ENCODE measurements around the gene ACOXL.

DNA sequence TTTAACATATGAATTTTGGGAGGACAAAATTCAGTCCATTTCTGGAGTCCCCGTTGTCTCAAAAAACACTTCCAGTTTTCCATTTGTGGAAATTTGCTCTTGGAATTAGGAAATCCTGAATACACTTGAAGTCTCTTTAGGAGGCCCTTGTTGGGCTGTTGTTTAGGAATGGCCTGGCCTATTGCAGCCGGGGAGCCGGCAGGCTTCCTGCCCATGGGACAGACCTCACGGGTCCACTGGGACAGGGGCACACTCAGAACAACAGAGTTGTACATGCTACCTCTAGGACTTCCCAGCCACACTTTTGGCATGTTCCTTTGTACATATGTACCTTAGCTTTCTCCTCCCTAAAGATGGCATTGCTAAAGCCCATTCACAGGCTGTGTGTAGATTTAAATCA is 57.3 kb downstream of the ACOXL start:
- TF ChIP-seq, protein P1, sequence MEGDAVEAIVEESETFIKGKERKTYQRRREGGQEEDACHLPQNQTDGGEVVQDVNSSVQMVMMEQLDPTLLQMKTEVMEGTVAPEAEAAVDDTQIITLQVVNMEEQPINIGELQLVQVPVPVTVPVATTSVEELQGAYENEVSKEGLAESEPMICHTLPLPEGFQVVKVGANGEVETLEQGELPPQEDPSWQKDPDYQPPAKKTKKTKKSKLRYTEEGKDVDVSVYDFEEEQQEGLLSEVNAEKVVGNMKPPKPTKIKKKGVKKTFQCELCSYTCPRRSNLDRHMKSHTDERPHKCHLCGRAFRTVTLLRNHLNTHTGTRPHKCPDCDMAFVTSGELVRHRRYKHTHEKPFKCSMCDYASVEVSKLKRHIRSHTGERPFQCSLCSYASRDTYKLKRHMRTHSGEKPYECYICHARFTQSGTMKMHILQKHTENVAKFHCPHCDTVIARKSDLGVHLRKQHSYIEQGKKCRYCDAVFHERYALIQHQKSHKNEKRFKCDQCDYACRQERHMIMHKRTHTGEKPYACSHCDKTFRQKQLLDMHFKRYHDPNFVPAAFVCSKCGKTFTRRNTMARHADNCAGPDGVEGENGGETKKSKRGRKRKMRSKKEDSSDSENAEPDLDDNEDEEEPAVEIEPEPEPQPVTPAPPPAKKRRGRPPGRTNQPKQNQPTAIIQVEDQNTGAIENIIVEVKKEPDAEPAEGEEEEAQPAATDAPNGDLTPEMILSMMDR (IDR thresholded peaks at IDR 0.05; ENCODE audit: low read length) = no peak
- TF ChIP-seq EZH2 (IDR thresholded peaks at IDR 0.05; ENCODE audit: borderline replicate concordance, low read length) = no peak
